Measurements from ENCODE around the gene NDC1.
"Not testable (repeated sequence)": the region's sequence is repeated elsewhere in the genome, so short reads cannot be mapped to it uniquely, and the experiment has no call there.

NDC1 gene

DNA sequence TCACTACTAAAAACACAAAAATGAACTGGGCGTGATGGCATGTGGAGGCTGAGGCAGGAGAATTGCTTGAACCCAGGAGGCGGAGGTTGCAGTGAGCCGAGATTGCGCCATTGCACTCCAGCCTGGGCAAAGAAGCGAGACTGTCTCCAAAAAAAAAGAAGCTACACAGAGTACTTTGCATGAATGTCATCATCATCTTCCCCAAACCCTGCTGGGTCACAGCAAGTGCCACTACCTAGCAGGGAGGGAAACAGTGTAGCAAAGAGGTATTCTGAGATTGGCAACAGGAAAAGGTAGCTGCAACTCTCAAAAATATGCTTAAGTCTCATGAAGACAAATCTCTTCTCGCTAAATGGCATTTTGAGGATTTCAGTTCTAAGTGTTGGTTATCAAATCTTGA is 12.8 kb downstream of the NDC1 start:
- no peak for DNase-seq (ENCODE audit: low spot score)

DNA sequence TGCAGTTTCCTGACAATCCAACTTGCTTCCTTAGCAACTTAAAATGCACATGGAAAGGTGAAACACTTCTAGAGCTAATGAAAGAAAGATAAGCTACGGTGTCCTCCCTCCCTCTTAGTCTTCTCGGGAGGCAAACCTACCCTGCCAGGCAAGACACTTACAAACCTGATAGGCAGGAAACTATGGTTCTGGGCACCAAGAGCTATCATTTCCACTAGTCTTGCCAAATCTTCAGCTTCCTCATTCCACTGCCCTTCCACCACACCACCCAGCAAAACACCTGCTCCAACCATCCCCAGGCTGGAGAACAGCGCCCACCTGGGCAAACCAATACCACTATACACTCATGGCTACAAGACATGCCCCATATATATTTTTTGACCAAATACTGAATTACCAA is 15.2 kb downstream of the NDC1 start:
- no peak for DNase-seq (ENCODE audit: low spot score)

DNA sequence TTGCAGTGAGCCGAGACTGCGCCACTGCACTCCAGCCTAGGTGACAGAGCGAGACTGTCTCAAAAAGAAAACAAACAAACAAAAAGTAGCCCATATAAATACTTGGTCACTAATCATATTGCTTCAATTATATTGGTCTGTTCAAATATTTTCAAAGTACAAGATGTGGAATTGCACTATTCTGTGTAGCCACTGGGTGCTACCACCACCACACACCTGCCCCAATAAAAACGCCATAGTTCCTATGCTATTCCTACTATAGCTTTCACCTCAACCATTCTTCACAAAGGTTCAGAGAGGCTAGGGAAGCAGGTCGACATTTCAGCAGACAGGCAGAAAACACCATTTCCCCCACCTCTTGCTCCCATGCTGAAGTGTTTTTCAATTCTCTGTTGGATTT is 16.7 kb downstream of the NDC1 start:
- DNase-seq (ENCODE audit: low spot score) = no peak

DNA sequence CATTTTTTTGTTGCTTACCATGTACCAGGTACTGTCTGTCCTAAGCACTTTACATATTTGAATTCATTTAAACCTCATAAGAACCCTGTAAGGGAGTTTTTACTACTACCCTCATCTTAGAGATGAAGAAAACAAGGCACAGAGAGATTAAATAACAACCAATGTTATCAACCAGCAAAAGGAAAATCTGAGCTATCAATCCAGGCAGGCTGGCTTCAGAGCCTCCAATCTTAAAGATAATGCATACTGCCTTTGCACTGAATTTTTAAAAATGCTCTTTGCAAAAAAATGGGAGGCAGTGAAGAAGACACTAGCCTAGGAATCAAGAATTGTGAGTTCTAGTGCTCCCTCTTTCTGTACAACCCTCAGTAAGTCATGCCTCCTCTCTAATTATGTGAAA is 18.7 kb downstream of the NDC1 start:
- no peak for DNase-seq (ENCODE audit: low spot score)

DNA sequence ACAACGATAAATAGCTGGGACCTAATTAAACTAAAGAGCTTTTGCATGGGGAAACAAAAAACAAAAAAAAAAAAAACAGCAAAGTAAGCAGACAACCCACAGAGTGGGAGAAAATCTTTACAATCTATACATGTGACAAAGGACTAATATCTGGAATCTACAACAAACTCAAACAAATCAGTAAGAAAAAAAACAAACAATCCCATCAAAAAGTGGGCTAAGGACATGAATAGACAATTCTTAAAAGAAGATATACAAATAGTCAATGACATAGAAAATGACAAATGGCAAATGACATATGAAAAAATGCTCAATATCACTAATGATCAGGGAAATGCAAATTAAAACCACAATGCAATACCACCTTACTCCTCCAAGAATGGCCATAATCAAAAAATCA is 21.5 kb downstream of the NDC1 start:
- not testable (repeated sequence) for DNase-seq (ENCODE audit: low spot score)

DNA sequence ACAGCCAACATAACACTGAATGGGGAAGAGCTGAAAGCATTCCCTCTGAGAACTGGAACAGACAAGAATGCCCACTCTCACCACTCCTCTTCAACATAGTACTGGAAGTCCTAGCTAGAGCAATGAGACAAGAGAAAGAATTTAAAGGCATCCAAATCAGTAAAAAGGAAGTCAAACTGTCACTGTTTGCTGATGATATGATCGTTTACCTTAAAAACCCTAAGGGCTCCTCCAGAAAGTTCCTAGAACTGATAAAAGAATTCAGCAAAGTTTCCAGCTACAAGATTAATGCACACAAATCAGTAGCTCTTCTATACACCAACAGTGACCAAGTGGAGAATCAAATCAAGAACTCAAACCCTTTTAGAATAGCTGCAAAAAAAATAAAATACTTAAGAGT is 22.6 kb downstream of the NDC1 start:
- not testable (repeated sequence) for DNase-seq (ENCODE audit: low spot score)

DNA sequence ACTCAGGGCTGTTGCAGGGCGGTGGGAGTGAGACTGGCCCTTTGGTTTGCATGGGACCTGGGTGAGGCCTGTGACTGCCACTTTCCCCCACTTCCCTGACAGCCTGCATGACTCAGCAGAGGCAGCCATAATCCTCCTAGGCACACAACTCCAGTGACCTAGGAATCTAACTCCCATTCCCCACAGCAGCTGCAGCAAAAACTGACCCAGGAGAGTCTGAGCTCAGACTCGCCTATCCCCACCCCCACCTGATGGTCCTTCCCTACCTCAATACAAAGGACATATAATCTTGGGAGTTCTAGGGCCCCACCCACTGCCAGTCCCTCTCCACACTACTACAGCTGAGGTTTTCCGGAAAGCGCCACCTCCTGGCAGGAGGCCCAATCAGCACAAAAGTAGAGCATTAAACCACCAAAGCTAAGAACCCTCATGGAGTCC is 26.7 kb downstream of the NDC1 start:
- no peak for DNase-seq (ENCODE audit: low spot score)

DNA sequence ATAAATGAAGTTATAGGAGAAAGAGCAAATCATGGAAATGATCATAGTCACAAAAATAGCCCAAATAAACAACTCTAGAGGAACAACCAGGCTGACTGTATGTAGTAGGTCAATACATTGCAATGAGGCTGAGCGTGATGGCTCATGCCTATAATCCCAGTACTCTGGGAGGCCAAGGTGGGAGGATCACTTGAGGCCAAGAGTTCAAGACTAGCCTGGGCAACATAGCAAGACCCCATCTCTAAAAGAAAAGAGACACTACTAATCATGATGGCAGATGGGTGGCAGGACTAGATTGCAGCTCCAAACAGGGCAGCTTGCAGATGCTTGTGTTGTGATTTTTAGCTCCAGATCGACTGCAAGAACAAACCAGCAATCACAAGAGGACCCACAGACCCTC is 27.6 kb downstream of the NDC1 start:
- DNase-seq (ENCODE audit: low spot score) = no peak

DNA sequence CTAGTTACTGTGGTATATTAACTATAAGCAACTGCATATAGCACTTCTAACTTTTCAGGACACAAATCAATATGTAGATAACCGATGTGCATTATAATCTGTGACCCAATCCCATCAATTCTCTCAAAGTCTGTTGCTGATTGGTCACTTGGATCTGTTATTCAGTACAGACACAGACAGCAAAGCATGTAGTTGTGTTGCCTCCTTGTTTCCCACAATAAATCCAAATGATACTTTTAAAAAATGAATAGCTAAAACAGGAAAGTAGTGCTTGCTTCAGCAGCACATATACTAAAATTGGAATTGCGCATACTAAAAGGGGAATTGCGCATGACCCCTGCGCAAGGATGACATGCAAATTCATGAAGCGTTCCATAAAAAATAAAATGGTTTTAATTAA is 28.1 kb downstream of the NDC1 start:
- no peak for DNase-seq (ENCODE audit: low spot score)

DNA sequence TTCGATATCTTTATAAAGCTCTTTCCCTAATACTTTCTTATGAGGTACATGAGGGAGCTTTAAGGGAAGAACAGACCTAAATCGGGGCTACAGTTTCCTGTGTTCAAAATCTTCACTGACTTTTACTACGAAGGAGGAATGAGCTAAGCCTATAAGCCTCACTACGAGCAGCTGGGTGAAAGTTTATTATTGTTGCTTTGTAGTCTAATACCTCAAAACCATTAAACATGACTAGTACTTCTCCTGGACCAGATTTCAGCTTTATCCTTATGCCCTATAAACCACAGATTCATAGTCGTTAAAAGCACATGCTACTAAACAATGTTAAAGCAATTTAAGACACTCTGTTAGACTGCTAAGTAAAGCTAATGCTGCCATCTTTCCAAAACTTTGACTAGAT is 30.2 kb downstream of the NDC1 start:
- DNase-seq (ENCODE audit: low spot score) = no peak

DNA sequence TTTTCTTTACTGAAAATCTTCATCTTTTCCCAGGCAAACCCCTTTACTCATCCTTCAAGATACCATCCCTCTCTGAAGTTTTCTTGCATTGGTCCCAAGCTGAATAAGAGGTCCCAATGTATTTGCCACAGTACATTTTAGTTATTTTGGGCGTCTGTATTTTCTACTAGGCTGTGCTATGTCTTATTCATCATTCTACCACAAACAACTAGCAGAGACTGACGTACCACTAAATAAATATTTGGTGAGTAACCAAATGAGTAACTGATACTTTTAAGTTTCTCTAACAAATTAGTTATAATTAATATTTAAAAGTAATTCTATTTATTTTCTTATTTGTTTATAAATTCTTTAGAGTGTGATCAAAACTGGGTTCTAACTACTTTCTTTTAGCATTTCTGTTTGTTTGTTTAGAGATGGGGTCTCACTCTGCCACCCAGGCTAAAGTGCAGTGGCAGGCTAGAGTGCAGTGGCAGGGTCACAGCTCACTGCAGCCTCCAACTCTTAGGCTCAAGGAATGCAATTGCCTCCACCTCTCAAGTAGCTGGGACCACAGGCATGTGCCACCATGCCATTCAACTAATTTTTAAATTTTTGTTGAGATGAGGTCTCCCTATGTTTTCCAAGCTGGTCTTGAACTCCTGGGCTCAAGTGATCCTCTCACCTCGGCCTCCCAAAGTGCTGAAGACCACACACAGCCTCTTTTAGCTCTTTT is 33.1 kb downstream of the NDC1 start:
- DNase-seq (ENCODE audit: low spot score) = no peak

DNA sequence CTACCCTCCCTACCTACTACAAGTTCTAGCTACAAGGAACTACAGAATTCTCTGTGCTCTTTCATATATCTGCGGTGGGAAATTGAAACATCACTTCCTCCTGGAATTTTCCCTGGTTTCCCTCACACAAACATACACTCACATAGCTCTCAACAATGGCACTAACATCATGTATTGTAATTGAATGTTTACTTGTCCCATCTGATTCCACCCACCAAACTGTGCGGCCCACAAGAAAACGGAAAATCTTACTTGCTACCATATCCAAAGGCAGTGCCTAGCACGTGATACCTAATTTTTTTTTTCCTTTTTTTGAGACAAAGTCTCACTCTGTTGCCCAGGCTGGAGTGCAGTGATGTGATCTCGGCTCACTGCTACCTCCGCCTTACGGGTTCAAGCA is 33.9 kb downstream of the NDC1 start:
- DNase-seq (ENCODE audit: low spot score) = no peak

DNA sequence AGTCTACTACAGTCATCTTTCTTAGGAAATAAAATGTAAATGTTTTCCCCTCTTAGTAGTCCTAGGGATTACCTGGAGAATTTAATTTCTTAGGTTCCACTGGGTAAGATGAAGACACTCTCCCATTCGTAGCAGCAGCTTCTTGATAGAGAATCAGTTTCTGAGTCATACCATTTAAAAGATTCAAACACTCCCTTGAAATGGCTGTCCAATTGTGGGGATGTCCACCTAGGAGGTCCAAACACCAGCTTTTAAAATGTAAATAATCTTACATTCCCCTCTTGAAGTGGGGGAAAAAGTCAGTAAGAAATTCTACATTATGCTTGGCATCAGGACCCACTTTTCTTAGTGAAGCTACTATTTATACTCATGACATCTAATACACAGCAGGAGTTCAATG is 37.5 kb downstream of the NDC1 start:
- DNase-seq (ENCODE audit: low spot score) = no peak

DNA sequence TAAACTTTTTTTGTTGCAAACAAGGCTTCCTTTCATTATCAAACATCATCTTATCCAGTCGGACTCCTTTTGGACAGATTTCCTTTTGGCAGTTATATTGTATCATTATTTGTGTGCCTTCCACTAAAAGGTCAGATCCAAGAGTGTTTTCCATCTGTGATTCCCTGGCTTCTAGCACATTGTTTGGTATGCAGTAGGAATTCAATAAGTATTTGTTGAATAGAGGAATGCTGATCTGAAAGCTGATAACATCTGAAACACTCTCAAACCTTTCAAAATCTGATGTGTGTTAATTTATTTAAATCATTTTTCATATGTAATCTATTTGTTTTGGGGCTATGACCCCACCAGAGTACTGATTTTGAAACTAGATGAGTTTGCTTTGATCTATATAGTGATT is 39.0 kb downstream of the NDC1 start:
- no peak for DNase-seq (ENCODE audit: low spot score)

DNA sequence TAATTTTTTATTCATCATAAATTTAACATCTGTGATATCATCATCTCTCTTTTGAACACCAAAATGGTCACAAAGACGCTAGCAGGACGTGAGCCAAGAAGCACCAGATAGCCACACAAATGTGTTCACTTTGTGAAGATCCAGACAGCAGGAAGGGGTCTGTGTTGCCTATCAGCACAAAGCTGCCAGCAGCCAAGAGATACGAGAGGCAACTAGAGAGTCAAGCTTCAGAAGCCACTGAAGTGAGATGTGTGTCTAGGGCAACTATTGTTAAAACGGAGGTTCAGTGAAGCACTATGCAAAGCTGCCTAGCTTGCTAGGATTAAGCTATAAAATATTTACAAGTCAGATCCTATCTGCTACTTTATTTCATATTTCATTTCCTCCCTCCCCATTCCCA is 45.3 kb downstream of the NDC1 start:
- DNase-seq (ENCODE audit: low spot score) = no peak

DNA sequence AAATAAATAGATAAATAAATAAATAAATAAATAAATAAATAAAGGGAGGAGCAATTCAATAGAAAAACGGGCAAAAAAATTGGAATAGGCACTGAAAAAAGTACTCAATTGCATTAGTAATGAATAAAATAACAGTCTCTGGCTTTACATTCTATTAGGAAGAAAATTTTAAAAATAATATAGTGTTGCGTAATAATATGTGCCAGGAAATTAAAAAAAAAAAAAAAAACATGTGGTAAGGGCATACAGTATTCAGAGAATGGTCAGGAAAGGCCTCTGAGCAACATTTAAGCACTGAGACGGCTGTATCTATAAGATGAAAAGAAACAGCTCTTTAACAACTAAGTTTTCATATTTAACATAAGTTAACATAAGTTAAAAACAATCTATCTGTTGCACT is 50.4 kb downstream of the NDC1 start:
- no peak for DNase-seq (ENCODE audit: low spot score)

DNA sequence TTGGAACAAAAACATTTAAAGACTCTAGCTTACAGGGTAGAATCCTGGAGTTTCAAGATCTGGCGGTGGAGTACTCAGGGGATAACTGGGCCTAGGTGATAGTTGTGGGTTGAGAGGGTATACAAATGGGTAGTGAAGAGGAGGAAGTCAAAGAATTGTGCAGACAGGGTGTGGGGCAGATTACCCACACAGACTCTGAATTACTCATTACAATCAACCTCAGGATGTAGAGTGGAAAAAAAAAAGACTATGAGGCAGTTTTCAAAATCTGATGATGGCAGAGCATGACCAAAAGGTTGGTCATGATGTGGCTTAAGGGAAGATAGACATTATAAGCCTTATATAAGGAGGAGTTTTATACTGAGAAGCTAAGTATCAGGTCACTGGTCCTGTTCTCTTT is 55.0 kb downstream of the NDC1 start:
- no peak for DNase-seq (ENCODE audit: low spot score)

DNA sequence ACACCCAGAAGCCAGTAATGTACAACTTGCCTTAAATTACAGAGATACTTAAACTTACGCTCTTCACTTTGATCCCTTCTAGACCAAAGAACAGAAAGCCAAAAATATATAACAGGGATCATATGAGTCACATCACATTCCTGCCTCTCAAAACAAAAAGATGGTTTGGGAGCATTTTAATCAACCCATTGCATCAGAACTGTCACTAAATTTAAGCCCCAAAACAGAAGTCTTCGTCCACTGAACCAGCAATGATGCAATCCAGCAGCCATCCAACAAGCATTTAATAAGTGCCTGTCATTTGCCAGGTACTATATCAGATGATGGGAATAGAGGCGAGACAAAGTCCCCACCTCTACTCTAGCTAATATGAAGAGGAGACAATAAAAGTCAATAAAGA is 56.4 kb downstream of the NDC1 start:
- DNase-seq (ENCODE audit: low spot score) = no peak

DNA sequence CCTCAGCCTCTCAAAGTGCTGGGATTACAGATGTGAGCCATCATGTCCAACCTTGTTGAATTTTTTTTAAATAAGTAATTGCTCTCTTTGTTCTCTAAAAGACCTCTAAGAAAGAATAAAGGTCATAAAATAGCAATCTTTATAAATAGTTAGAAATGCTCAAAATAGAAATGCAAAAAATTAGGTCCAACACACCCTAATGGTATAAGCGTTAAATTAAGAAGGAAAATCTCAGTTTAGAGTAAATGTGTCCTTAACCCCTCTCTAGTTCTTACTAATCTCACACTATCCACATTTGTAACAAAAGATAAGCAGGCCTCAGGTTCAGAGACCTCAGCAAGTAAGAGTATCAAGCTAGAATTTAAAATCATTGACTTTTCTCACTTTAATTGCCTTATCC is 60.8 kb downstream of the NDC1 start:
- no peak for DNase-seq (ENCODE audit: low spot score)

DNA sequence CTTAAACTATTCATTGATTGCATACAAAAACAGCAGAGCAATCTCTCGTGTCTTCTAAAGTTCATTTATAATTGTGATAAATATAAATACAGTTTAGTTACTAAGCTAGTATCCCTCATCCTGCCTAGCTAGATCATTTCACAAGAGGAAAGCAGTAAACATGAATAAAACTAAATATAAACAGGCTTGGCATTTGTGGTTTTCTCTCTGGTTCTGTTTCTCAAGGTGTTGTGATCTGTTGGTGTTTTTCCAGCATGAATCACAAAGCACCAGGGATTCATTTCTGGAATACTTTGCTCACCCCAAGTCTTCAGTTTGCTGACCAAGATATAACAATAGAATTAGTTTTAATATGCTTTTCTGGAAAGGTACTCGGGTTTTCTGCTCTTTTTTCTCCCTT is 66.4 kb downstream of the NDC1 start:
- DNase-seq (ENCODE audit: low spot score) = no peak

DNA sequence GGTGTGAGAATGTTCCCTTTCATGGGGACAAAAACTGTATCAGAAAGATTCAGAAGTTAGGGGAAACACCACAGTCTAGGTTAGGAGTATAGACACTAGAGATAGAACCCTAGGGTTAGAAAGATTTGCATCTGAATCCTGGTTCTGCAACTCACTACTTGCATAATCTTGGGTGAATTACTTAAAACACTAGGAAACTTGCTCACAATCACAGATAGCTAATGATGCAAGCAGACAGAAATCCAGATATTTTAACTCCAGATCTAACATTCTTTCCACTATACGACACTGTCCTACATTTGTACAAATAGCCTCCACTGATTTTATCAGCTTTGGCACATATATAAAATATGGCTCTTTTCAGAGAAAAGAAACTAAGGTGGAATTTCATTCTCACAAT is 68.3 kb downstream of the NDC1 start:
- DNase-seq (ENCODE audit: low spot score) = no peak

DNA sequence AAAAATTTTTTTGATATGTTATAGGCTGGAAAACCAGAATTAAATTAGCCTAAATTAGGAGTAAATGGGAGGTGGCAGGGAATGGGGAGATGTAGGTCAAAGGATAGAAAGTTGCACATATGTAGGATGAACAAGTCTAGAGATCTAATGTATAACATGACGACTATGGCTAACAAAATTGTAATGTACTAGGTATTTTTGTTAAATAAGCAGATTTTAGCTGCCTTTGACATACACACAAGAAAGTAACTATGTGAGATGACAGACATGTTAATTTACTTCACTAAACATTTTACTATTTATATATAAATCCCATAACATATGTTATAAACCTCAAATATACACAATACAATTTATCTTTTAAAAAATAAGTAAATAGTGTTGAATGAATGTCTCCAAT is 68.9 kb downstream of the NDC1 start:
- no peak for DNase-seq (ENCODE audit: low spot score)

DNA sequence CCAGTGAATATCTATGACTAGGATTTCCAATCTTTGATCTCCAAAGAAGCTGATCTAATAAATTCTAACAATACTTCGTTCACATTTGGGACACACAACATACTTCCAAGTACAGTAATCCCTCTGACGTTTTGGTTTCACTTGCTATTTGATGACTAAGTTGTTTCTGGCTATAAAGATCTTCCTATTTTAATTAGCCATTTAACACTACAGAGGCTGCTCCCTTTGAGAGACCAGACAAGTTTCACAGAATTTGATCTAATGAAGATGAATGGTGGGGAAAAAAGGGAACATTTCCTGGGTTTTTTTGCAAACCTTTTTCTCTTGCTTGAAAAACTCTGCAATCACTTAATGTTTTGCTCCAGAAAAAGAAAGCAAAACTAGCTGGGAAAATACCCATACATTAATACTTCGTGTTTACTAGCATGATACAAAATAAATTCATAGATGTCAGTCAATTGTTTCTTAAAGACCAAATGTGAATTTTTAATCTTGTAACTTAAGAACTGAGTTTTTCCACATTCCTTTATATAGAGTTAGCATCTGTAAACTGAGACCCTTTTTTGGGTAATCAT is 71.2 kb downstream of the NDC1 start:
- no peak for DNase-seq (ENCODE audit: low spot score)

DNA sequence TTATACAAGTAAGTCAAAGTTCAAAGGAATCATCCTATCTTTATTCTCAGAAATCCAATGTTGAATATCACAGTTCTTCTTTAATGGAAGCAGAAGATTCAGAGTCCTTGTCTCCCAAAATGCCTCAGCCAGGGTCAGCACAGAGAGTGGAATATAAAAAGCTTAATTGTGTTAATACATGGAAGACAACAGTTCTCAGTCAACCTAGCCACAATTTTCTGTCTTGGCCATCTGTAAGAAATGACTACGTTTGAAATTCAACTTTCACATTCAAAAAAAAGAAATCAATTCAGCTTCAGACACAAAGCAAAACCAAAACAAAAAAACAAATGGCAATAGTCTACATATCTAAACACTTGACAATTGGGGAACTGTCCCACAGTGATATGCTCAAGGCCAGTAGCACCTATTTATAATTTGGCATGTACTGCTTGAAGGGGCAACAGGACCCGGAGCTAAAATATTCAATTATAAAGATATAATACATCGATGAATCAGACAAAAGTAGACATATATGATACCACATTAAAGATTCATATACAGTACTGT is 71.8 kb downstream of the NDC1 start:
- no peak for DNase-seq (ENCODE audit: low spot score)

Measured in pons (tissue), 1 donor.